Skeletal muscle satellite cell (primary cell): ENCODE measurements around the gene RIN3.
A peak's percentile ranks its signal among the peaks of the same experiment; 100 is the strongest.

Experiments used
- H3K27me3 ChIP-seq: 2 replicates; pipeline ENCODE4 v1.7.0; 2013; ENCODE audit warnings: low read length; ENCODE audit not compliant: control insufficient read depth, insufficient read depth
- H3K36me3 ChIP-seq: 2 replicates; pipeline ENCODE4 v1.7.0; 2013; ENCODE audit warnings: mild to moderate bottlenecking, control low read depth, low read length; ENCODE audit not compliant: insufficient read depth
- H3K4me1 ChIP-seq: 2 replicates; pipeline ENCODE4 v1.7.0; 2013; ENCODE audit warnings: low read length; ENCODE audit not compliant: control insufficient read depth, insufficient read depth
- H3K4me2 ChIP-seq: 2 replicates; pipeline ENCODE4 v1.7.0; 2013; ENCODE audit warnings: mild to moderate bottlenecking, low read length
- H3K4me3 ChIP-seq: 2 replicates; pipeline ENCODE4 v1.7.0; 2013; ENCODE audit warnings: low read length
- H3K9ac ChIP-seq: 2 replicates; pipeline ENCODE4 v1.7.0; 2013; ENCODE audit warnings: mild to moderate bottlenecking, low read depth, low read length, moderate library complexity
- H3K9me3 ChIP-seq: replicated peaks from 2 replicates; pipeline ENCODE4 v1.7.0; 2013; ENCODE audit warnings: mild to moderate bottlenecking, control low read depth, low read length

The RIN3 gene

DNA sequence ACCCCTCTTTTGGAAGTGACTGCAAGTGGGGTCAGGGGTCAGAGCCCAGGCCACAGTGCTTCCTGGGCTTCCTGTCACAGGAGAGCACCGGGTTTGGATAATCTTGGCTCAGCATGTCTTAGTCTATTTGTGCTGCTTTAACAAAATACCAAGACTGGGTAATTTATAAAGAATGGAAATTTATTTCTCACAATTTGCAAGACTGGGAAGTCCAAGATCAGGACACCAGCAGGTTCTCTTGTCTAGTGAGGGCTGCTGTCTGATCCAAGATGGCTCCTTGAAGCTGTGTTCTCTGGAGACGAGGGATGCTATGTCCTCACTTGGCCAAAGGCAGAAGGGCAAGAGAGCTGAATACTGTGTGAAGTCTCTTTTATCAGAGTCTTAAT is 74.1 kb downstream of the RIN3 start:
- no peak overlapping the region for H3K4me2 ChIP-seq
- H3K4me3 ChIP-seq, result no peak overlapping the region
- peaks cover 15% of the 10 kb centered on the region for H3K4me1 ChIP-seq
- no peak overlapping the region for H3K9ac ChIP-seq
- H3K36me3 ChIP-seq, result no peaks in the 10 kb centered on the region
- no peaks in the 10 kb centered on the region for H3K27me3 ChIP-seq
- no peaks in the 10 kb centered on the region for H3K9me3 ChIP-seq

DNA sequence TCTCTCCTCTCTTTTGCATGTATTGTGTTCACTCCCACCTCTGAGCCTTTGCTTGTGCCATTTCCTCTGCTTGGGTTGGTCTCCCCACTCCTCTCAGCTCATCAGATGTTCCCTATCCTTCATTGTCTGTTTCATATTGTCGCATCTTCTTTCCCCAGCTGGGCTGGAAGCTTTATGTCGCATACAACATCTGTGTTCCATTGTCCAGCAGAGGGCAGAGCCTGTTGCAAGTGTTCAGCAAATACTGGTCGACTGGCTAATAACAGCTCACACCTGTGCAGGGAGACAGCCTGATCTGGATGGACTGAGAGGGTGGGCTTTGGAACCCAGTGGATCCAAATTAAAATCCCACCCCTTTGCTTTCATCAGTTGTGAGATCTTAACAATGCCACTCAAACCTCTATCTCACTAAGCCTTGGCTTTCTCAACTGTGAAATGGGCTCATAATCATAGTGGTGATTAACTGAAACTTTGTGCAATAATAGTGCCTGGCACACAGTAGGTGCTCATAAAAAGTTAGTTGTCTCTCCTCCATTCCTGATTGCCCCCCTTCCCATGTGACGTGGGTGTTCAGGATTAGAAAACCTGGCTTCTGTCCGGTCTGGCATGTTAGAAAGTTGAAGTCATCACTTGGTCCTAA is 75.8 kb downstream of the RIN3 start:
- Histone ChIP-seq H3K27me3 (no peaks in the 10 kb centered on the region), H3K9me3 (no peaks in the 10 kb centered on the region), H3K4me2 (no peak overlapping the region), H3K9ac (no peak overlapping the region), H3K36me3 (no peaks in the 10 kb centered on the region), H3K4me3 (no peak overlapping the region), H3K4me1 (peaks cover 15% of the 10 kb centered on the region)

DNA sequence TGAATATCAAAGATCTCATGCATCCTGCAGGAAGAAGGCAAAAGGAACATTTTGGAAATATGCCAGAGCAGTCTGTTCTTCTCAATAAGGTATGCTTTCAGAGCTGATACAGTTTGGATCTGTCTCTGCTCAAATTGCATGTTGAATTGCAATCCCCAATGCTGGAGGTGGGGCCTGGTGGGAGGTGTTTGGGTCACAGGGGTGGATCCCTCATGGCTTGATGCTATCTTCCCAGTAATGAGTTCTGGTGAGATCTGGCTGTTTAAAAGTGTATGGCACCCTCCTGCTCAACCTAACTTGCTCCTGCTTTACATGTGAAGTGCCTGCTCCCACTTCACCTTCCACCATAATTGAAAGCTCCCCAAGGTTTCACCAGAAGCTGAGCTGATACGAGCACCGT is 76.6 kb downstream of the RIN3 start:
- no peak overlapping the region for H3K4me2 ChIP-seq
- H3K4me3 ChIP-seq, result no peak overlapping the region
- peaks cover 15% of the 10 kb centered on the region for H3K4me1 ChIP-seq
- H3K36me3 ChIP-seq, result no peaks in the 10 kb centered on the region
- no peaks in the 10 kb centered on the region for H3K9me3 ChIP-seq
- no peak overlapping the region for H3K9ac ChIP-seq
- H3K27me3 ChIP-seq, result no peaks in the 10 kb centered on the region

DNA sequence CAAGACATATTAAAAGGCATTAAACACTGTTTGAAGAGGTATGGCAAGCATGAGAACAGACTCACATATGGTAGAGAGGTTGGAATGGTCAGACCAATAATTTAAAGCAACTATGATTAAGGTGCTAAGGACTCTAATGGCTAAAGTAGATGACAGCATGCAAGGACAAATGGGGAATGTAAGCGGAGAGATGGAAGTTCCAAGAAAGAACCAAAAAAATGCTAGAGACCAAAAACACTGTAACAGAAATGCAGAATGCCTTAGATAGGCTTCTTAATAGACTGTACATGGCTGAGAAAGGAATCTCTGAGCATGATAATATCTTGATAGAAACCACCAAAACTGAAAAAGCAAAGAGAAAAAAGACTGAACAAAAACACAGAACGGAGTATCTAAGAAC is 77.4 kb downstream of the RIN3 start:
- H3K4me1 ChIP-seq, result peaks cover 9% of the 10 kb centered on the region
- H3K4me2 ChIP-seq, result no peak overlapping the region
- H3K9ac ChIP-seq, result no peak overlapping the region
- H3K27me3 ChIP-seq, result no peaks in the 10 kb centered on the region
- no peaks in the 10 kb centered on the region for H3K36me3 ChIP-seq
- H3K4me3 ChIP-seq, result no peak overlapping the region
- H3K9me3 ChIP-seq, result no peaks in the 10 kb centered on the region

DNA sequence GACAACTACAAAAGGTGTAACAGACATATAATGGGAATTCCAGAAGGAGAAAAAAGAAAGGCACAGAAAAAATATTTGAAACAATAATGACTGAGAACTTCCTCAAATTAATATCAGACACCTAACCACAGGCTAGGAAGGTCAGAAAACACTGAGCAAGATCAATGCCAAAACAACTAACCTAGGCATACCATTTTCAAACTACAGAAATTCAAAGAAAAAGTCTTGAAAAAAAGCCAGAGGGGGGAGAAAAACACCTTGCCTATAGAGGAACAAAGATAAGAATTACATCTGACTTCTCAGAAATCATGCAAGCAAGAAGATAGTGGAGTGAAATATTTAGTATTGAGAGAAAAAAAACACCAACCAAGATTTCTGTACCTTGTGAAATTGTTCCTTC is 77.8 kb downstream of the RIN3 start:
- Histone ChIP-seq H3K4me3 (no peak overlapping the region), H3K4me2 (no peak overlapping the region), H3K27me3 (no peaks in the 10 kb centered on the region), H3K9me3 (no peaks in the 10 kb centered on the region), H3K36me3 (no peaks in the 10 kb centered on the region), H3K9ac (no peak overlapping the region), H3K4me1 (peaks cover 7% of the 10 kb centered on the region)

DNA sequence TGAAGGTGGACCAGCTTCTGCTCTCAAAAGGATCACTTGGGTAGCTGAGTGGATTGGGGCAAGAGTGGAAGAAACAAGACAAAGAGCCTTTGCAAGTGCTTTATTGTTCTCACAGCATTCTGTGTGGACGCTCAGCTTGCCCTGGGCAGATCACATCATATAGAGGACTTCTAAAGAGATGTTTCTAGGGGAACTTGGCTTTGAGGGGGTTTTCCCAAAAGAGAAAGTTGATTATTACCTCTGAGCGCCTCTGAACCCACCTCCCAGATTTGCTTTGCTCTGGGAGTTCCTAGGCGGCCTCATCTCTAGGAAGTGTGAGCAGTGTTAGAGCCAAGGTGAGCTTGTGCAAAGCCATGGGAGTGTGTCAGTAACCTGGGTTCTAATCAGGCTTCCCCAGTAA is 81.7 kb downstream of the RIN3 start:
- Histone ChIP-seq H3K4me1 (peaks cover 7% of the 10 kb centered on the region), H3K36me3 (no peaks in the 10 kb centered on the region), H3K9ac (no peak overlapping the region), H3K27me3 (no peaks in the 10 kb centered on the region), H3K4me2 (no peak overlapping the region), H3K4me3 (no peak overlapping the region), H3K9me3 (no peaks in the 10 kb centered on the region)

DNA sequence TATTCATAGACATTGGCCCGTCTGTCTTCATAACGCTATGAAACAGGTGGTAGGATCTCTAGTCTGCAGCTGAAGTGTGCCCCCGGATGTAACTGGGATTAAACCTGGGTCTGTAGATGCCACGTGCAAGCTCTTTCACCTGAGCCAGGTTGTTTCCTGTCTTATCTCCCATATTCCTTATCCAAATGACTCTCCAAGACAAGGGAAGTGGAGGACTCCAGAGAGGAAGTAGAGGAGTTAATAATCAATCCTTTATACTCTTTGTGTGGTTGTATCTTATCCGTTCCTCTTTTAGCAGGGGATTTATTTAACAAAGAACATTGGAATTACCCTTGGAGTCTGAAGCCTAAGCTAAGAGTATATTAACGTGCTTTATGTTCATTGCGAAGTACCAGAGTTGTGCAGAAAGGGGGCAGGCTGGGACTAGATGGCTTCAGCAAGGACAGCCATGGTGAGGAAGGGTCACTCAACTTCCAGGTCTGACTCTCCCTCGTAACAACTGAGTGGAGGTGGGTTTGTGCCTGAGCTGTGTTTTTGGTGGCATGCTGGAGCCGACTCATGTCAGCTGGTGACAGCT is 82.8 kb downstream of the RIN3 start:
- H3K27me3 ChIP-seq, result no peaks in the 10 kb centered on the region
- no peaks in the 10 kb centered on the region for H3K36me3 ChIP-seq
- no peaks in the 10 kb centered on the region for H3K9me3 ChIP-seq

DNA sequence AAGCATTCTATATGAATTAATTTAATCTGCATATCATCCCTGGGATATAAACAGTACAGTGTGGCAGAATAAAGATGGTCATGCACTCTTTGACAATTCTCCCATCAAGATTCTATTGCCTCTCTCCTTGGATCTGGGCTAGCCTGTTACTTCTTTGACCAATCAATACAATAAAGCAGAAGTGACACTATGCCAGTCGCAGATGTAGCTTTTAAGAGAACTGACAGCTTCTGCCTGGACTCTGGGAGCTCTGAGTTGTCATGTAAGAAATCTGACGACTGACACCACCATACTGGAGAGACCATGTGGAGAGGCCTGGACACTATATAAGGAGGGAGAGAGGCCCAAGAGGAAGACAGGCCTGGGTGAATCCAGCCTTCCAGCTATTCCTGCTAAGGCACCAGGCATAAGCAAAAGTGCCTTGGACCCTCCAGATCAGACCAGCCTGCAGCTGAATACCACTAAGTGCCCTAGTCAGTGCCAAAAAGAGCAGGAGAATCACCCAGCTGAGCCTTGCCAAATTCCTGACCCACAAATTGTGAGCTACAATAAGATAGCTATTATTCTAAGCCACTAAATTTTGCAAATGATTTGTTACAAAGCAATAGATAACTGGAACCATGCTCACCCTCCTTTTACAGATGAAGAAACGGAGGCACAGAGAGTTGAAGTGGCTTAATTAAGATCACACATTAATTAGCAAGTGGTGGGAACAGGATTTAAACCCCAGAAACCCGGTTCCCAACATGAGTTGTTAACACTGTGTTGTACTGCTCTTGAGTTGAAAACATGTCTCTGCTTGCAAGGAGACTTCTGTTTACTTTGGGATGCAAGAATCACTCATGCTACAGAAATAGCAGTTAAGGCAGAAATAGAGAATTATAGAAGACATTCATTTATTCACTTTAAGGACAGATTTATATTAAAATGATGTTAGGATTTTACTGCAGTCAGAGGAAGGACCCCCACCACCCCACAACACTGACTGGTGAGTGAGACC is 84.6 kb downstream of the RIN3 start:
- Histone ChIP-seq H3K4me3 (no peak overlapping the region), H3K9me3 (no peaks in the 10 kb centered on the region), H3K9ac (no peak overlapping the region), H3K27me3 (no peaks in the 10 kb centered on the region), H3K4me1 (peaks cover 14% of the 10 kb centered on the region), H3K36me3 (no peaks in the 10 kb centered on the region), H3K4me2 (no peak overlapping the region)

More for the DNA sequence above, 82.8 kb downstream of the RIN3 start:
- peaks cover 14% of the 10 kb centered on the region for H3K4me1 ChIP-seq
- H3K9ac ChIP-seq, result no peak overlapping the region
- no peak overlapping the region for H3K4me3 ChIP-seq
- H3K4me2 ChIP-seq, result no peak overlapping the region

DNA sequence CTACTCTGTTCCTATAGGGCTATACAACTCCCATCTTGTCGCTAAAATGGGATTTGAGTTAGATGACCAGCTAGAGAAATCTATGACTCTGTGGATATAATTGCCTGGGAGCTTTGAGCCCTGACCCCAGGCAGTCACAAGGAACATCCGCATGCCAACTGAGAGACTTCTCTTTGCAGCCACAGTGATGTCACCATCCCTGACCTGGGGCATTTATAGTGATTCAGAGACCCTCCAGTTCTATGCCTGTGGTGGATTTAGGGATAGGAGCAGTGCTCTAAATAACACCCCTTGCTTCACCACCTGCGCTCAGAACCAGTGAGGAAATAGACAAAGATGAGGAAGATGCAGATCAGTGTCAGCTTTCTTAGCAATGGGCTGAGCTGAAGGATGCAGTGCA is 86.2 kb downstream of the RIN3 start:
- Histone ChIP-seq H3K4me3 (no peak overlapping the region), H3K9me3 (no peaks in the 10 kb centered on the region), H3K27me3 (no peaks in the 10 kb centered on the region), H3K9ac (no peak overlapping the region), H3K4me1 (peaks cover 25% of the 10 kb centered on the region), H3K4me2 (peak overlapping the region; percentile 80), H3K36me3 (no peaks in the 10 kb centered on the region)

DNA sequence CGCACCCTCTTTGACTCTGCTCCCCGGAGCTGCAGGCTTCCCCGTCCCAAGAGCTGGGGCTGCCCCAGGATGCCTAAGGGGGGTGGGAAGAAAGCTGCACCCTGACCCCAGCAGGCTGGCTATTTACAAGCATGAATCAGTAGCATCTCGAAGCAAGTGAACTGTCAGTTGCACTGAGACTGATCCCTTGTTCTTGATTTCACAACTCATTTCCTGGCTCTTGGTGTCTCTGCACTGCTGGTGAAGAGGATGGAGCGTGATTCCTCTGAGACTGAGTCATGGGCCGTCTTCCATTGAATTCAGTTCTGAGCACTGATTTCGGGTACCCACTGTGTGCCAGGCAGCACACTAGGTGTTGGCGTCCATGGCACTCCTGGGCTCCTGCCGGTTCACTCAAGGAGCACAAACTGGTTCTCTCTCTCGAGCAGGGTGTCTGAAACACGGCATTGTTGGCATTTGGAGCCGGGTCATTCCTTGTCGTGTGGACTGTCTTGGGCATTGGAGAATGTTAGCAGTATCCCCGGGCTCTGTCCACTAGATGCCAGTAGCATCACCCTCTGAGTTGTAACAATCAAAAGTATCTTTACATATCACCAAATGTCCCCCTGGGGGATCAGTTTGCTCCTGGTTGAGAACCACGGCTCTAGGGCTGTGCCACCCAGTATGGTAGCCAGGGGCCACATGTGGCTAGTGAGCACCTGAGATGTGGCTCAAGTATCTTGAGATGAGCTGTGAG is 86.9 kb downstream of the RIN3 start:
- Histone ChIP-seq H3K4me3 (peak overlapping the region; percentile 48), H3K4me1 (peaks cover 25% of the 10 kb centered on the region), H3K36me3 (no peaks in the 10 kb centered on the region), H3K9ac (peak overlapping the region; percentile 11), H3K4me2 (peak overlapping the region; percentile 80), H3K27me3 (no peaks in the 10 kb centered on the region), H3K9me3 (no peaks in the 10 kb centered on the region)

DNA sequence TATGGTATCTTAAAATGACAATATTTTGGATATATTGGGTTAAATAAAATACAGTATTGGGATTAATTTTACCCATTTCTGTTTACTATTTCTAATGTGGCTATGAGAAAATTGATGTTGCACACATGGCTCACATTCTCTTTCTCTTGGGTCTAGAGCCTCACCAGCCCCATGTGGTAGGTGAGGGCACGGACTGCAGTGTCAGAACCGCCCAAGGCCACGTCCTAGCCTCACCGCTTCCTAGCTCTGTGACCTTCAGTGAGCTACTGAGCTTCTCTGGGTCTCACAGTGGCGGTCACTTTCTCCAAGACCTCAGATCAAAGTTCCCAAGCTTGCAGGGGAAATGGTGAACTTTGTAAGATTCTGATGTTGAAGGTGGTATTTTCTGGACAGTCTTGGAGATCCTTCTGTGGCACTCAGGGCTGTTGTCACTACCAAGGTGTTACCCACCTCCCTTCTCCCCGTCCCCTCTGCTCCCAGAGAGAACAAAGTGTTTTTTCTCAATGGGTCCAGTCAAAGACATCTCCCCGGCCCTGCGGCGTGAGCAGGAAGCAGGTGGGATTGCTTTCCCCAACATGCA is 87.6 kb downstream of the RIN3 start:
- H3K36me3 ChIP-seq, result no peaks in the 10 kb centered on the region
- no peaks in the 10 kb centered on the region for H3K9me3 ChIP-seq
- H3K27me3 ChIP-seq, result no peaks in the 10 kb centered on the region
- peaks cover 25% of the 10 kb centered on the region for H3K4me1 ChIP-seq
- H3K4me2 ChIP-seq, result no peak overlapping the region
- no peak overlapping the region for H3K4me3 ChIP-seq
- no peak overlapping the region for H3K9ac ChIP-seq
